HuH-7 (cell line): ENCODE data around the gene RBCK1.
"Not testable (repeated sequence)": the region's sequence is repeated elsewhere in the genome, so short reads cannot be mapped to it uniquely, and the experiment has no call there.

ENCODE experiments used
- DNase-seq: peaks from one replicate; pipeline ENCODE4 v3.0.0; 2011; ENCODE audit warnings: low spot score

The RBCK1 gene

DNA sequence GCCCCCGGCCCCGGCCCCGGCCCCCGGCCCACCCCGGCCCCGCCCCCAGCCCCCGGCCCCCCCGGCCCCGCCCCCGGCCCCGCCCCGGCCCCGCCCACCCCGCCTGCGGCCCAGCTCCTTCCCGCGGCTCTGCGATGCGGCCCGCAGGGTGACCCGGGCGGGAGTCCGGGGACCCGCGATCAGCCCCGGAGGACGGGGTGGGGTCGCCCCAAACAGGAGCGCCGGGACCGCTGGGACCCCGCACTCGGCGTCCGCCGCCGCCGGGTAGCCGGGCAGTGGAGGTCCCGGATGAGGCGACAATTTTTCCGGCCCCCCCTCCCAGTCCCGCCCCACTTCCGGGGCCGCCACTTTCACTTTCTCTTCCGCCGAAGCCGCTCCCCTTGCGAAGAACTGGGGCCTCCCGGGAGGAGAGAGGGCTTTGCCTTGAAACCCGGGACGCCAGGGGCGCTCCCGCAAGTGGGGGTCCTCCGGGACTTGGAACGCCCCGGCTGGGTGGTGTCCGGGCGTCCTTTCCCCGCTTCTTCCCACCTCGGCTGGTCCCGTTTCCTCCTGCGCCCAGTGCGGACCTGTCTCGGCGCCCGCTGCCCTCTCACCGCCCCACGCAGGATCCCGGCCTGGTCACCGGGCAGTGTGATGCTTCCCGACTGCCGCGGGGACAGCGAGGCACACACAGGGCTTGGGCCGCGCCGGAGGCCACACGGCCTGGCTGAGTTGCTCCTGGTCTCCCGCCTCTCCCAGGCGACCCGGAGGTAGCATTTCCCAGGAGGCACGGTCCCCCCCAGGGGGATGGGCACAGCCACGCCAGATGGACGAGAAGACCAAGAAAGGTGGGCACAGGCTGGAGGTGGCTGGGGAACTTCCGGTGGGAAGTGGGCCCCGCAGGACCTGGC lies at the start of gene RBCK1:
Gene RBCK1 (plus strand): TSS at position 347 of the 890 bp plus-strand sequence. CDS start 459 bp downstream, at position 806.
- peak; percentile 98 for DNase-seq

DNA sequence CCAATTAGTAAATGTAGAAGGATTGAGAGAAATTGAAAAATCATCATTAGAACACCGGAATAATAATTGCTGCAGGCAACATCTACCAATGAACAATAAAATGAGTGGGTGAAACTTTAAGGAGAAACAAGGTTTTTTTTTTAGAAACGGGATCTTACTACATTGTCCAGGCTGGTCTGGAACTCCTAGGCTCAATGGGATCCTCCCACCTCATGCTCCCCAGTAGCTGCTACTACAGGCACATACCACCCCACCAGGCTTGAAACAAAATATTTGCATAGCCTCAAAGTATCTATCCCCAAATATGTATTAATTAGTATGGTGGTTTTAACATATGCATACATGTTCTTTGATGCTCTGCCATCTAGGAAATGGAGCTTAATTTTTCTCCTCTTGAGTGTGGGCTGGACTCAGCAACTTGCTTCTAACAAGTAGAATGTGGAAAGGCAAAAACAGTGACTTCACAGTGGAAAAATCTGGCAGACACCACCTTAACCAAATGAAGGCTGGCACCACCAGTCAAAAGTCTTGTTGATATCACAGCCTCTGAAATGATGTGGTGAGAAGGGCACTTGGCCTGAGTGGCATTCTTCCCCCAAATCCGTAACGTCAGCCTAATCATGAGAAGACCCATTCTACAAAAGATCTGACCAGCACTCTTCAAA lies 49.1 kb upstream of the RBCK1 start:
- DNase-seq: no peak

DNA sequence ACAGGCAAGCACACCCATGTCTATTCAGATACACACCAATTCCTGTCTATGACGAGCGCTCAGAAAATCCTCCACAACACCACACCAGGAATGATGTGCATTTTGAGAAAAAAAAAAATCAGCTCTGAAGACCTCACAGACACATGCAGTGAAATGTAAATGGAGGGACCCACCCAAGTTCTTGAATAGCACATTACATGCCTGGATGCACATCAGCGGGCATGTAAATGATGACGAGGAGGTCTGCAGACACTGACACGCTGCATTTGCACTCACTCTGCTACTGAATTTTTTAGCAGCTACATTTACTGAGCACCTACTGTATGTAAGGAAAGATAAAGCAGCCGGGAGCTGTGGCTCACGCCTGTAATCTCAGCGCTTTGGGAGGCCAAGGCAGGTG lies 46.5 kb upstream of the RBCK1 start:
- no peak for DNase-seq

DNA sequence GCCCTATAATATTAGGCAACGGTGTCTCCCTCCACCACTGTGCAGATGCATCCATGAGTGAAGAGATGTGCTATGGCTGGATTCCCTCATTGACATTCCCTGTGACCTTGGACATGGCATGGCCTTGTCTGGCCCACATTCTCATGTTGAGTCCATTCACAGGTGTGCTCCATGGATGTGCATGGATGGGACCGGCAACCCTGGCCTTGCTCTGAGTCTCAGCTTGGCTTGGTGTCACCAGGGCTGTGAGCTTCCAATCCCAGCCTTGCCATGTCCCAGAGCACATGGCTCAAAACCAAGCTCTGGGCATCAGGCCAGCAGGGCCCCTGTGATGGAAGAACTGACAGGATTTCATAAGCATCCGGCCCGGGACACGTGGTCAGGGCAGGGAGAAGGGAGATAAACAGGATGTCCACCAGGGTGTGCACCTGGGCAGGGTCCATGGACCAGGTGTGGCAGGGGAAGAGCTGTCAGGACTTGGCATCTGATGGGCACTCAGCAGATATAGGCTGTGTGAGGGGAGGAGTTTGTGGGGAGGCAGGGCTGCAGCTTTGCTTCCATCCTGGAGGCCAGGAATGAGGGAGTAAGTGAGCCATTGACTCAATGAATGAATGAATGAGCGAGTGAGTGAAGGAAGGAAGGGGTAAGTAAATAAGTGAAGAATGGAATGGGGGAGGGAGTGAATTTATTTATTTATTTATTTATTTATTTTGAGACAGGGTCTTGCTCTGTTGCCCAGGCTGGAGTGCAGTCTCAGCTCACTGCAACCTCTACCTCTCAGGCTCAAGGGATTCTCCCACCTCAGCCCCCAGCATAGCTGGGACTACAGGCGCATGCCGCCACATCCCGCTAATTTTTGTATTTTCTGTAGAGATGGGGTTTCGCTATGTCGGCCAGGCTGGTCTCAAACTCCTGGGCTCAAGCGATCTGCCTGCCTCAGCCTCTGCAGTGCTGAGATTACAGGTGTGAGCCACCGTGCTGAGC lies 45.5 kb upstream of the RBCK1 start:
- peak; percentile 79 for DNase-seq

DNA sequence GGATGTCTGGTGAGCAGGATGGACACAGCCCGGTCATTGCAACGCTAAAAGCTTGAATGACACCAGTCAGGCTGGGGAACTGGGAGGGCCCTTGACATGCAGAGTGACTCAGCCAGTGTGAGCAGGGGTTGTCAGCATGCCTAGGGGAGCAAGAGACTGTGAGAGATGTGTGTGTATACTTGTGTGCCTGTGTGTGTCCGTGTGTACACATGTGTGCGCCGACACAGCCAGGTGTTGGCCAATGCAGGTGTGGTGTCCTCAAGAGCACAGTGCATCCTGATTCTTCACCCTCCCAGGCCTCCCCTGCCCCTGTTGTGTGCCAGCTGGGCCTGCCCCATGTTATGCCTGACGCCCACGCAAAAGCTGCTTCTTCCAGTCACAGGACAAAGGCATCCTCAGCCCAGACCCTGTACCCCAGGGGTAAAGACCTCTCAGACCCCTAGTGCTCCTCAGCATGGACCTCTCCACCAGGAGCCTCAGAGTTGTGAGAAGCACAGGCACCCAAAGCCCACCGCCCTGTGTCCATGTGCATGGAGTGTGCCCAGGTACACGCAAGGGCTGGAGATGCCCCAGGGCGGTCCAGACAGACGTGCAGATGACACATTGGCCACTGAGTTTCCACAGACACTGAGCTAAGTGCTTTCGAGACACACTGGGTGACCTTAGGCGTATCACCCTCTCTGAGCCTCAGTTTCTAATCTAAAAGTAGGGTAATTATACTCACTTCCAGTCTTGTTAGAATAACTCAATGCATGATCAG lies 44.6 kb upstream of the RBCK1 start:
- DNase-seq: no peak

DNA sequence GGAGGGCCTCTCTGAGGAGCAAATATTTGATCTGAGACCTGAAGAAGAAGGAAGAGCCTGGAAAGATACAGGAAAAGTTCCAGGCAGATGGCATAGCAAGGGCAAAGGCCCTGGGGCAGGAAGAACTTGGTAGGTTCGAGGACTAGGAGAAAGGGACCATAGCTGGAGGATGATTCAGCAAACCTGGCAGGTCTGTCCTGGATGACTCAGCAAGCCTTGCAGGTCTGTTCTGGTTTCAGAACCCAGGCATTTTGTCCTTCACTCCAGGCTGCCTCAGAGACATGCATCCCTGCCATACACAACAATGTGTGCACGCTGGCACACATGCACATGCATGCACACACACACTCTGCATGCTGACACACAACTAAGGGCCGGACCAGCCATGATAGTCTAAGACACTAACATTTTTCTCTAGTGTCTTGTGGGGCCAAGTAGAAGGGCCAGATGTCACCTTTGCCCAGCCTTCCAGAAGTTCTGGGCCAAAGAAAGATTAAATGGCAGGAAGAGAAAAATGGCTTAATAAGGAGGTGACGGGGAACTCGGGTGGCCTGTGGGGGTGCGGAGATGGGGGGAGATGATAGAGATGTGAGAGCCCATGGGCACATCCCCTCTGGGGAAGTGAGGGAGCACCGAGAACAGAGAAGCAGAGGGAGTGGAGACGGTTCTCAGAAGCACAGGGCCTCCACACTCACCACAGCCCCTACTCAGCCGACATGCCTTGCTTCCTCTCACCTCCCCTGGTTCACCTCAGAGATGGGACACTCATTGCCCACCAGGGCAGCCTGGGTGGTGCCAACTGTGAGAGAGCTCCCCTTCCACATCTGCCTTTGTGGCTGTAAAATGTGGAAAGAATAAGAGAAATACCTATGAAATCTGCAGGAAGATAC lies 42.9 kb upstream of the RBCK1 start:
- DNase-seq: no peak

DNA sequence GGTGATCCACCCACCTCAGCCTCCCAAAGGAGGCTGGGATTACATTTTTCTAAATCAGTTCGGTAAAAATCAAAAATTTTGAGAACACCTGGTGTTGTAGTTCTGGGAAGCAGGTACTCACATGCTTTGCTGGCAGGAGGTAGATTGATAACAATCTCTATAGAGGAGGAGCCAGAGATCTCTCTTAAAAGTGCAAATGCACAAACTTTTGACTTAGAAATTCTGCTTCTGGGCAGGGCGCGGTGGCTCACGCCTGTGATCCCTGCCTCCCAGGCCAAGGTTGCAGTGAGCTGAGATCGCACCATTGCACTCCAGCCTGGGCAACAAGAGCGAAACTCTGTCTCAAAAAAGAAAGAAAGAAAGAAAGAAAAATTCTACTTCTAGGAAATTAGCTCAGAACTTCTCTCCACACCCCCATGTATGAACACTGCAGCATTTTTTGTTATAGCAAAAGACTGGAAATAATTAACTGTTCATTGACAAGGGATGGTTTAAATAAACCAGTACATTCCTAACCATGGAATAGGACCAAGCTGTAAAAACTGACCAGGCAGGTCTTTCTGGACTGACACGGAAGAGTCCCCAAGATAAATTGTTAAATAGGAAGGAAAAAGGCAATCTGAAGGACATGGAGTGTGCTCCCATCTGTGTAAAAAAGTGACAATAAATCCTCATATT lies 41.9 kb upstream of the RBCK1 start:
- DNase-seq: no peak

DNA sequence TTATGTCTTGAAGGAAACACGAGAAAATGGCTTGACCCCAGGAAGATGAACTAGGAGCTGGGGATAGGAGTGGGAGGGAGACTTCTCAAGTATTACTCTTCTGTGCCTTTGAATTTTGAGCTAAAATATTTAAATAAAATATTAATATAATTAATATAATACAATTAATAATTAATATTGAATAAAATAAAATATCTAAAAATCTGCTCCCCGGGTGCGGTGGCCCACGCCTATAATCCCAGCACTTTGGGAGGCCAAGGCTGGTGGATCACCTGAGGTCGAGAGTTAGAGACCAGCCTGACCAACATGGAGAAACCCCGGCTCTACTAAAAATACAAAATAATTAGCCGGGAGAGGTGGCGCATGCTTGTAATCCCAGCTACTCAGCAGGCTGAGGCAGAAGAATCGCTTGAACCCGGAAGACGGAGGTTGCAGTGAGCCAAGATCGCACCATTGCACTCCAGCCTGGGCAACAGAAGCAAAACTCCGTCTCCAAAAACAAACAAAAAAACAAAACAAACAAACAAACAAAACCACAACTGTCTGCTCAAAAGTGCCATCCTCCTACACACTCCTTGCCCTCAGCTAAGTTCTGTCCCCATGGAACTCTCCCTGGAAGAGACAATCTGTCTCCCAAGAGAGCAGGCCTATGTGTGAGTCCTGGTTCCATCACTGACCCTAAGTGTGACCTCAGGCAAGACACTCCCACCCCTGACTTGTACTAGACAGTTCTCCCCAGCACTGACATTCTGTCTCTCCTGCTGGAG lies 41.2 kb upstream of the RBCK1 start:
- DNase-seq: no peak

DNA sequence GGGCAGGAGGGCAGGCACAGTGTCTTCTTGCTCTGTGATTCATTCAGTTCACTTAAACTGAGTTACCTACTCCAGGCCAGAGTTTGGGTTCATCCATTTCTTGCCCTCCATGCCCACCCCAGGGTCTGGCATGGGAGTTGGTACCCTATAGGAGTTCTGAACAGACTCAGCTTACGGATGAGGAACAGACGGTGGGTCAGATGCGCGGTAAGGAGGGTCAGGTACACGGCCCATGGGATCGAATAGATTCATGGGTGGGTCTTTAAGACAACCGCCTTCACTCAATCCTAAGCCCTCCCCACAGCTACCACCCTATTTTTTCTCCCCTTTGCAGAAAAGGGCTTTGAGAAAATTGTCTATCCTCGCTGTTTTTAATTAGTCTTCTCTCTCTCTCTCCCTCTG lies 40.6 kb upstream of the RBCK1 start:
- DNase-seq: no peak

DNA sequence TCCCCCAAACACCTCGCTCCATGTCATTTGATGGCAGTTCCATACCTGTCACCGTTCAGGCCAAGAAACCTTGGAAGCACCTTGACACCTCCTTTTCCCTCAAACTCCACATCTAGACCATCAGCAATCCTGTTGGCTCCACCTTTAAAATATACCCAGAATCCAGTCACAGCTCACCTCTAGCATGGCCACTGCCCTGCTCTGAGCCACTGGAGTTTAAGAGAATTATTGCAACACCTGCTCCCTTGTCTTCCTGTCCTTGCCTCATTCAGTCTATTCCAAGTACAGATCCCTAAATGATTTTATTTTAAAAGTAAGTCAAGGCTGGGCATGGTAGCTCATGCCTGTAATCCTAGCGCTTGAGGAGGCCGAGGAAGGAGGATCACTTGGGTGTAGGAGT lies 39.2 kb upstream of the RBCK1 start:
- DNase-seq: no peak

DNA sequence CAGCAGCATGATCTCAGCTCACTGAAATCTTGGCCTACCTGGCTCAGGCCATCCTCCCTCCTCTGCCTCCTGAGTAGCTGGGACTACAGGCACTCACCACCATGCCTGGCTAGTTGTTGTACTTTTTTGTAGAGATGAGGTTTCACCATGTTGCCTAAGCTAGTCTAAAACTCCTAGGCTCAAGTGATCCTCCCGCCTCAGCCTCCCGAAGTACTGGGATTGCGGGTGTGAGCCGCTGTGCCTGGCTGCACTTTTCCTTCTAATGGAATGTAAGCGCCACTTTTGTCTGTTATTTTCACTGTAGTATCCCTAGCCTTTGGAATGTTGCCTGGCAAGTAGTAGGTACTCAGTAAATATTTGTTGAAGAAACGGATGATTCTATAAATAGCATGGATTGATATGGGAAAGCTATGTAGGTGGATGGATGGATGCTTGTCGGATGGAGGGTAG lies 37.9 kb upstream of the RBCK1 start:
- no peak for DNase-seq

DNA sequence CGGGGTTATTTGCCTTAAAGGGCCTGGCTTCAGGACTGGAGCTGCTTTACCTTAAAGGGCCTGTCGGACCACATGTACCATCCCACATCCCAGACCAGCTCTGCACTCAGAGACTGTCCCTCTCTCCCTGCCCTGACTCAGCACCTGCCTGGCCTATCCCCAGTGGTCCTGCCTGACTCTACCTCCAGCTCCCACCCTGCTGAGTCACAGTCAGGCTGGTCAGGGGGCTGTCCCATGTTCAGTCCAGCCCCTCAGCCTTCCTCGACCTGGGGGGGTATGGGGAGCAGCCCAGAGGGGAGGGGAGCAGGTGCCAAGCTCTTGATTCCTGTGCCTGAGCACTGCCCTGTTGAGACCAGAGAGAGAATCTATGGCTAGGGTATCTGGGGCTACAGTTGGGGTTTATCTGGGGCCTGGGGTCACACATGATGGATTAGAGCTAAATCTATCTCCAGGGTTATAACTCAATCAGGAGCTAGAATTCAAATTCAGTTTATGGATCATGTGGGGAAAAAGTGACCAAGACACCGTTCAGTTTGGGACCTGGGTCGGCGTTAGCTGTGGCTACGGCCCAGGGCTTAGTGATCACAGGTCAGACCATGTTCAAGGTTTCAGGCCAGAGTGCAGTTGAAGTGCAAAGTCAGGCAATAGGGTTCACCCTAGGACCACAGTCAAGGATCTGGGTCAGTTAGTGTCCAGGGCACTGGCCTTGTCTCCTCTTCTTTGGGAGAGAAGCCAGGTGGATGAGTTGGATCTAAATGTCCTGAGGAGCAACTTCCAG lies 36.9 kb upstream of the RBCK1 start:
- no peak for DNase-seq

DNA sequence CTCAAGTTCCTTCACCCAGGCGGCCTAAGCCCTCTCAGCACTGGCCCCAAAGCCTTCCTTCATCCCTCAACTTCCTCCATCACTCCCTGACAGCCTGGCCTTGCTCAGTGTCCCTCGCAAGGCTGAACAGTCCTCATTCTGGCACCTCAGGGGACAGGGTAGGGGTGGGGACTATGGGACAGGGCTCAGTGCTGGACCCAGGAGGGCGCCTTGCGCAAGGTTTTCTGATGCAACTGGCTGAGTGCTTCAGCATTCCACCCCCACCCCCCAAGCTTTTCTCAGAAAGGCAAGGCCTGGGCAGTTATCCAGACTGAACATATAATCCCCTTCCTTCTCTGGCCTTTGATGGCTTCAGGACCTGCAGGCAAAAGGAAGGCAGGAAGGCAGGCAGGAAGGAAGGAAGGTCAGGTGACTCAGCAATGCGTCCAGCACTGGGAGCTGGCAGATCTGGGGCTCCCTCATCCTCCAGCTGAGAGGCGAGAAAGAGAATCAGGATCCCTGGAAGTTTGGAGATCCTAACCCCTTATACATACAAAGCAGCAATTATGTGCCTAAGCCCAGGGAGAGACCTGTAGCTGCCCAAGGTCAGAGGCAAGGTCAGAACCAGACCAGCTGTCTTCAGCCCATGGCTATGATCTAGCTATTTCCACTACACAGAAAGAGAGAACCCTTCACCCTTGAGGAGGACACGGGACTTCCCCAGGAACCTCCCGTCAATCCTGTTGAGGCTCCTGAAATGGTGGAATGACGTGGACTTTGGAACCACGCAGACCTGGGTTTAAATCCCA lies 36.1 kb upstream of the RBCK1 start:
- DNase-seq: peak; percentile 92

DNA sequence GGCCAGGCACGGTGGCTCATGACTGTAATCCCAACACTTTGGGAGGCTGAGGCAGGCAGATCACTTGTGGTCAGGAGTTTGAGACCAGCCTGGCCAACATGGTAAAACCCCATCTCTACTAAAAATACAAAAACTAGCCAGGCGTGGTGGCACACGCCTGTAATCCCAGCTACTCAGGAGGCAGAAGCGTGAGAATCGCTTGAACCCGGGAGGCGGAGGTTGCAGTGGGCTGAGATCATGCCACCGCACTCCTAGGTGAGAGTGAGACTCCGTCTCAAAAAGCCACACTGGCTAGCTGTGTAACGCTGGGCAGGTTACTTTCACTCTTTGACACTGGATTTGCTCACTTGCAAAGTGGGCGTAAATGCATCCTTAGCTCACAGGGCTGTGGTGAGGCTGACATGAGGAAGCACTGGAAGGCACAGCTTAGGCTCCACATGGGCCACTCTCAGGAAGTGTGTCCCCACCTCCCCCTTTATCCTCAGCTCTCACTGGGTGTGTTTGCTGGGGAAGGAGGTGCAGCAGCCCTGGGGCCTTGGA lies 35.5 kb upstream of the RBCK1 start:
- not testable (repeated sequence) for DNase-seq

DNA sequence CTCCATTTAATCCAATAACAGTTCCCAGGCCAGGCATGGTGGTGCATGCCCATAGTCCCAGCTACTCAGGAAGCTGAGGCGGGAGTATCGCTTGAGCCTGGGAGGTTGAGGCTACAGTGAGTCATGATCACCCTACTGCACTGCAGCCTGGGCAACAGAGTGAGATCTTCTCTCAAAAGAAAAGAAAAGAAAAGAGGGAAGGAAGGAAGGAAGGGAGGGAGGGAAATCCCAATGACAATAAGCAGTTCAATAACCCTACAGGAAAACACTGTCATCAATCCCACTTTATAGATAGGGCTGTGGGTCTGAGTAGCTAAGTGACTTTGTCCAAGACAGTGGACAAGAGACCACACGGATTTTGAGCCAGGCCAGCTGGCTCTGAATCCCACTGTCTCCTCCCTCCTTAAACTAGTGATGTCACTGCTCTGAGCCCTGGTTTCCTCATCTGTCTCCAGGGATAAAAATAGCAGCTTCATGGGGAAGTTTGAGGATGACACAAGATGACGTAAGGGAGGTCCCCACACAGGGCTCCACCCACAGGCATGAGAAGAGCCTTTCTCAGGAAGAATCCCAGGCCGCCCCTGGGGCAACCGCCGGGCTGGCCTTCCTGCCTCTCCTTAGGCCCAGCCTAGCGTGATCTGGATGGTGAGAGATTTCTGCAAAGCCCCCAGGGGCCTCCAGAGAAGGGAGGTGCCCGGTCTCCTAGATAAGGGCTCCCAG lies 34.8 kb upstream of the RBCK1 start:
- DNase-seq: no peak

DNA sequence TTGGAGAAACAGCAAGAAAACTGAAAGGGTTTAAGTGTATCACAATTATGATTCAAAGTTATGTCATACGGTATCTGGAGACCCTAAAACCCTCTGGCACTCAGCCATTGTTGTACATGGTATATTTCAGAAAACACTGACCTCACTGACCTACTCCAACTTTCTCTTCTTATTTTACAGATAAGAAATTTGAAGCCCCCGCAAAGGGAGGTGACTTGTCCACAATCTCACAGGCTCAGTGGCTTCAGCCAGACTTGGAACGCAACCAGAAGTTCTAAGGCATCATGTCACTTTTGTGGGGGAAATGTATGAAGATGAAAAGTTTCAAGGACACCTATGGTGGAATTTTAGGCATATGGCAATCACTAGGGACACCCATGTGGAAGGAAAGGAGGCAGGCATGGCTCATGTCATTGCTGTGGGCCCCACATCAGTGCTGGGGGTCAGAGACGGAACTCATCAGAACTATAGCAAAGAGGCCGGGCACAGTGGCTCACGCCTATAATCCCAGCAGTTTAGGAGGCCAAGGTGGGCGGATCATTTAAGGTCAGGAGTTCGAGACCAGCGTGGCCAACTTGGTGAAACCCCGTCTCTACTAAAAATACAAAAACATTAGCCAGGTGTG lies 32.7 kb upstream of the RBCK1 start:
- DNase-seq: no peak
